ENCODE results near the gene BEAN1.

BEAN1 gene

DNA sequence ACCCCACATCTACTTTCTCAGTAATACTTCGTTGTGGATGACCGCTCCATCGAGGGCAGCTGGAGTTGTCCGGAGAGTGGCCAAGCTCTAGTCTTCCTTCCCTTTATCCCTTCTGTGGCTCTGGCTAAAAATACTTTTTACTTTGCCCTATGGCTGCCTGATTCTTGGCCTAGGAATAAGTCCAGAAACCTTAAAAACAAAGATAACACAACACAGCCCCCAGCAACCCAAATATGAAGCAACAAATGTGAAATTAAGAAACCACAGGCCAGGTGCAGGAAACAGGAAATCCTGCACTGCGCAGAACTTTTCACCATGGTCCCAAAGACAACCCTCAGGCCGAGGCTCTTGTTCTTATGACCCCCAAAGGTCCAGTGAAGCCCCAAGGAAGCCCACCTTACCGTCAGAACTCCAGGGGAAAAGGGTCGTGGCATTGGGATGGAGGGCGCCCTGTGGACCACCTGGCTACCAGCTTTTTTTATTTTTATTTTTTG is 96.8 kb downstream of the BEAN1 start:
- no peak for DNase-seq

DNA sequence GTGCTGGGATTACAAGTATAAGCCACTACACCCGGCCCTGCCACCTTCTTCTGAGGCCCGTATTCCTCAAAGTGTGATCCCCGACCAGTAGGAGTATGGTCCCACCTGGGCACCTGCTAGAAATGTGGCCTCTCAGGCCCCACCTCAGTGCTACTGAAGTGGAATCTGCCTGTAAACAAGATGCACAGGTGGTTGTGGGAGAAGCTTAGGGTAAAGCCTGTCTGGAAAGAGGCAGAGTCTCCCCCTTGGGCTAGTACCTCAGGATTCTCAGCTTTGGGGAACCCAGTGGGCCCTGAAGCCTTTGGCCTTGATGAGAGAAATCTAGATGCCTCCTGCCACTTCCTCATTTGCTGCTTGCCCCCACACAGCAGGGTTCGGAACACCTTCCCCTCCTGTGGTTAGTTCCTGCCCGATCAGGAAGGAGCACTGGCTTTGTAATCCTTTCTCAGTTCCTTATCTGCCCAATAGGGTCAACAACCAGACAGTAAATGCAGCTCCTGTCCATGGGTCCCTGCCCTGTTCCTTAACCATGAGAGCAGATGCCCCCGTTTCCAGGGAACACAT is 97.6 kb downstream of the BEAN1 start:
- no peak for DNase-seq

- no peak for DNase-seq
These were observed 98.5 kb downstream of the BEAN1 start for GRCh38 chr16:66525396-66526180.

DNA sequence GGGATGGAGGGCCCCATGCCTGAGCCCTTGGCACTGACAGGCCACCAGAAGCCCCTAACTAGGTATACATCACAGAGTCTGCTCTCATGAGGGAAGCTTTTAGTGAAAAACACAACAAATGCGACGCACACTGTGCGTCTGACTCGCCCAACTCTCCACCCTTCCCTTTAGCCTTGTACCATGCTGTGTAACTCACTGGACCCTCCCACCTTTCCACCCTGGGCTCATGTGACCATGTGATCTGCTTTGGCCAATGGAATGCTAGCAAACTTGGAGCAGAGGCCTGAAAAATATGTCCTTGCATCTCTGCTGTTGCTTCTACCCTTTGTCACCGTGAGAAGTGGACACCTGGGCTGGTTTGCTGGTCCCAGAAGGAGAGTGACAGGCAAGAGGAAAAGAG is 101.2 kb downstream of the BEAN1 start:
- DNase-seq, result no peak

DNA sequence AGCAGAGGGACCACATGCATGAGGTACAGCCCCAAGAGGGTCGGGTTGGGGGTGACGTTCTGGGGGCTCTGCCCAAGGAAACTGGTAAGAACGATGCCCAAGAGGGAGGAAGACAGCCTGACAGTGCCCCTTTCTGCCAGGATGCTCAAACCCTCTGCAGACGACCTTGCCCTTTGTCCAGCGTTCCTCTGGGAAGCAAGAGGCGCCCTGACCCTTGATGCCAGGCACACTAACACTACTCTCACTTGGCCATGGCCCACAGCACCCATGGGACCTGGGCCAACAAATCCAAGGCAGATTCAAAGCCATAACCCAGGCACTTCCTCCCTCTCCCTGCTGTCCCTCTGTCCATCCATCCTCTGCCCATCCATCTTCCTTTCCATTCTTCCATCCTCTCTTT is 102.4 kb downstream of the BEAN1 start:
- DNase-seq, result no peak

All from right kidney (tissue), 1 donor.